Stimulated activated CD4-positive, alpha-beta T cell treated with anti-CD3 and anti-CD28 coated beads, Interleukin-12 subunit alpha, Interleukin-12 subunit beta, amount 100 ng/mL, for 24 hours (primary cell): Measurements from ENCODE around the gene STK31.
A peak's percentile ranks its signal among the peaks of the same experiment; 100 is the strongest.
"Not testable (repeated sequence)": the region's sequence is repeated elsewhere in the genome, so short reads cannot be mapped to it uniquely, and the experiment has no call there.

ENCODE experiments used
- DNase-seq, 2 experiments: peaks; one replicate each; pipeline ENCODE4 v3.0.0-alpha.2; 2020; ENCODE audit warnings: low read depth in 2 of 2

STK31 gene

GRCh38 chr7:23710000-23710399, at the start of gene STK31:
TSS of gene STK31 (plus strand) at chr7:23710219. CDS start at chr7:23710286, 67 bp downstream.
- DNase-seq: no peak

GRCh38 chr7:23661385-23661784, 48.6 kb upstream of the STK31 start:
- no peak for DNase-seq

GRCh38 chr7:23662124-23662983, 47.7 kb upstream of the STK31 start:
- no peak for DNase-seq

GRCh38 chr7:23662984-23663313, 47.1 kb upstream of the STK31 start:
- DNase-seq: no peak

- DNase-seq: no peak
Observed at GRCh38 chr7:23664122-23664521, 45.9 kb upstream of the STK31 start.

- DNase-seq: no peak
Observed at GRCh38 chr7:23672033-23672432, 38.0 kb upstream of the STK31 start.

- DNase-seq: peak; percentile 68 to 75
Observed at GRCh38 chr7:23679898-23680413, 30.1 kb upstream of the STK31 start, which contains the start of gene FAM221A. TSS of gene FAM221A (plus strand) at chr7:23680199. CDS start at chr7:23680219, 20 bp downstream.

- peak; percentile 20 to 36 for DNase-seq
Observed at GRCh38 chr7:23680414-23681405, 29.3 kb upstream of the STK31 start.

GRCh38 chr7:23684041-23684440, 26.0 kb upstream of the STK31 start:
- DNase-seq: not testable (repeated sequence)

- DNase-seq: no peak
Observed at GRCh38 chr7:23685731-23686130, 24.3 kb upstream of the STK31 start.

GRCh38 chr7:23687011-23687410, 23.0 kb upstream of the STK31 start:
- DNase-seq: no peak

- DNase-seq: no peak
Observed at GRCh38 chr7:23689165-23689564, 20.9 kb upstream of the STK31 start.

GRCh38 chr7:23691320-23691719, 18.7 kb upstream of the STK31 start:
- DNase-seq: no peak

- no peak for DNase-seq
Observed at GRCh38 chr7:23693224-23693623, 16.8 kb upstream of the STK31 start.

- peak; percentile 16 to 52 for DNase-seq
Observed at GRCh38 chr7:23696916-23697441, 13.0 kb upstream of the STK31 start.

- DNase-seq: no peak
Observed at GRCh38 chr7:23698822-23699221, 11.2 kb upstream of the STK31 start.

GRCh38 chr7:23700046-23700445, 10.0 kb upstream of the STK31 start:
- no peak for DNase-seq

- DNase-seq: no peak
Observed at GRCh38 chr7:23709081-23709750, 803 bp upstream of the STK31 start.

GRCh38 chr7:23712368-23713284, 2.6 kb downstream of the STK31 start:
- DNase-seq: no peak
